ENCODE measurements around the gene NTM.

NTM gene

DNA sequence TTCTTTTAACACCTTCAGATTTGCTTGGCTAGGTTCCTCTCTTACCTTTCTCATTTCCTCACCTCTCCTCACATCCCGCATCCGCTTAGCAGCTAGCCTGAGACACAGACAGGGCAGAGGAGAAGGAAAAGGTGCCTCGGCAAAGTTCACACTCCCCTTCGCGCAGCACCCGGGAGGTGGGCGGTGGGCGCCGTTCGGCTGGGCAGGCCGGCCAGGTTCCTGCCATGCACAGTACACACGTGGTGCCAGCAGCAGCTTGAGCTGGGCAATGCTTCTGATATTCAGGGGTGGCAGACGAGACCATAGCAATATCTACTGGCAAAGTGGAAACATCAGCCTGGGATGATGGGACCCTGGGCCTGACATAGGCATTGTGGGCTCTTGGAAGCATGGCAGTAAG lies 3.3 kb downstream of the NTM start:
- DNase-seq, result no peak

DNA sequence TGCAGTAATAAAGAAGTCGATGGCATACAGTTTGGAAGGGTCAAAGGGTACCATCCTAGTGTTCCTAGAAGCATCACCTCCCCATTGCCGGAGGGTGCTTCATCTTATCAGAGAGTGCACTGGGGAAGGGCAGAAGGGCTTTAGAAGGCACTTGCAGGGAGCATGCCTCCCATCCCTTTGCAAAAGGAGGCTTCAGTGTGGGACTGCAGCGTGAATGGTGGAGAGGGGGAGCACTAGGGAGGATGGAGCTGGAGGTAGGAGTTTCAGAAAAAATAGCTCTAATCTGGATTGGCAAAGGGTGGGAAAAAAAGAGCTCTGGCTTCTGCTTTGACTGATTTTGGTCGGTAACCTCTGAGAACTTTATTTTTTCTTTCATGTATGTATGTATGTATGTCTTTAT lies 5.0 kb downstream of the NTM start:
- DNase-seq, result no peak

DNA sequence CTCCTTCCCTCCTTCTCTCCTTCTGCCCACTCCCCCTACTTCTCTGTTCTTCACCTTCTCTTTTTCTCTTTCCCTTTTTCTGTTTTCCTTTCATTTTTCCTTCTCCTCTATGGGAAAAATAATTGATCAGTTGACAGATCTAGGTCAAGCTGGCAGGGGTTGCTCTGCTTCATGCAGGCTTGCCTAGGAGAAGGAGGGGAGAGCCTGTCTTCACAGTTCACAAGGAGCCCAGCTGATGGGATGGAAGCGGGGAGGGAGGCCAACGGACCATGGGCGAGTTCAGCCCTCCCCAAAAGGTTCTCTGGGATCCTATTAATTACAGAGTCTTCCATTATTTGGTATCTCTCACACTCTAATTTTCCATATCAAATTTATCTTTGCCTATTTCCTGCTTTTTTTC lies 5.5 kb downstream of the NTM start:
- no peak for DNase-seq

DNA sequence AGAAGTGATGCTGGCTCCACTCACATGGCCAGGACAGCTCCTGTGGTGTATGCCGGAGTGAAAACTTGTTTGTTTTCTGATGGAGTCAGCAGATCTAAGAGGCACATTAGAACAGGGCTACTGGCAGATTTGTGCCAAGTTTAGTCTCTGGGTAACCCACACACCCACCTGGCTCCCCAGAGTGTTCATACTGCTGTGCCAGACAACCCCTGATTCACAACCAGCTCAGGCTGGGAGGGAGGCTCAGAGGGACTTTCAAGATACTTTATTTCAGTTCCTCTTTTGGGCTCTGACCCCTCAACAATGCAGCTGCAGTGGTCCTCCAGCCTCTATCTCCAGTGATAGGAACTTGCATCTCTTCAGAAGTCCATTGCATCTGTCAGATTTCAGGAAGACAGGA lies 8.5 kb downstream of the NTM start:
- no peak for DNase-seq

DNA sequence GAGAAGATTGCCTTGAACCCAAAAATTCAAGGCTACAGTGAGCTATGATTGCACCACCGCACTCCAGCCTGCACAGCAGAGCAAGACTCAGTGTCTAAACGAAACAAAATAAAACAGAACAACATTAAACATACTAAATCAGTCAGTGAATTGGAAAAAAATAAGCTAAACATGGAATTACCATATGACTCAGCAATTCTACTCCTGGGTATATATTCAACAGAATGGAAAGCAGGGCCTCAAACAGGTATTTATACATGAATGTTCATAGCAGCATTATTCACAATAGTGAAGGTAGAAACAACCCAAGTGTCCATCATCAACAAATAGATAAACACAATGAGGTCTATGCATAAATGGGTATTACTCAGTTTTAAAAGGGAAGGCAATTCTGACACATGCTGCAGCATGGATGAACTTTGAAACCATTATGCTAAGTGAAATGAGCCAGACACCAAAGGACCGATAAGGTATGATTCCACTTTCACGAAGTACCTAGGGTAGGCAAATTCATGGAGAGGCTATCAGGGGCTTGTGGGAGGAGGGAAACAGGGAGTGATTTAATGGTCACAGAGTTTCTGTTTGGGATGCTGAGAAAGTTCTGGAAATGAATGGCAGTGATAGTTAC lies 15.5 kb downstream of the NTM start:
- DNase-seq, result no peak

DNA sequence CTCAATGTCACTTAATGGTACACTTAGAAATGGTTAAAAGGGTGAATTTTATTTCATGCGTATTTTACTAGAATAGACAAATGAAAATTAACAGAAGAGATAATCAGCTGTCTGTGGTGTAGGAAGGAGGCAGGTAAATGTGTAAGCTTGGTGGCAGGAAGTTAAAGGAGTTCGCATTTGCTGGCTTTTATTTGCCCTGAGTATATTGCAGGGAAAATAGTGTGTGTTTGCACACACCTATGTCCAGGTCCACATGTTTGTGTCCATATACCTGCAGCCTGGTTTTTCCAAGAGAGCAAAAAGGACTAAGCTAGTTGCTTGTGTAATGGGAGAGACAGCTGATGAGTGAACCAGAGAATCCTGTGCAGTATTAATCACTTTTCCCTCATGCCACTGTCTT lies 16.0 kb downstream of the NTM start:
- no peak for DNase-seq

DNA sequence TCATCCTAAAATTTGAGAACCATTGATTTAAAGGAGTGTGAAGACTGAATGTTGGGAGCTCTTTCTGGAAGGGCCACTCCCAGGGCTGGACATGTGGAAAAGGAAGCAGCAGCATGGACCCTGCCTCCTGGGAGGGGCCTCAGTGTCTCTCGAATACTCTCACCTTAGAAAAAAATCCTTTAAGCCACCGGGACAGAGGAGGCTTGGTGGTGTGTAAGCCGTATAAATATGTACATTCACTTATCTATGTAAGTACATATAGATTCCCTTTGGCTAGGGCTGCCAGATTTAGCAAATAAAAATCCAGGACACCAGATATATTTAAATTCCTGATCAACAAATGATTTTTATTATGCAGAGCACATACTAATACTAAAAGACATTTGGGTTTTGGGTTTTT lies 17.6 kb downstream of the NTM start:
- DNase-seq, result no peak

DNA sequence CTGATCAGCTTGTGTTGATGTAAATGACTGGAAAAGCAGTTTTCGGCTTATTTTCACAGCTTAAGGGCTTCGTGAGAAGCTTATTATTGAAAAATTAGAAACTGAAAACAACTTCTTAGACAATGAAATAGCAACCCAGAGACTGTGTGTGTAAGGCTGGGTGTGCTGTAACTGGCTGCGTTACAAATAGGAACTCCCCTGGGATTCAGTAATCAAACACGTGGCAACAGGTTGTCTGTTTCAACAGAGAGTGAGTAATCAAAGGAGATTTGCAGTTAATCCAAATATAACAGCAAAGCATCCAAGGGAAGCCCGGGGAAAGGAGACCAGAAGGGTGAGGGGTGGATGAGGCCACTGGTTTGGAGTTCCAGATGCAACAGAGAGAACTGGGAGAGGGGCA lies 19.2 kb downstream of the NTM start:
- DNase-seq, result no peak

DNA sequence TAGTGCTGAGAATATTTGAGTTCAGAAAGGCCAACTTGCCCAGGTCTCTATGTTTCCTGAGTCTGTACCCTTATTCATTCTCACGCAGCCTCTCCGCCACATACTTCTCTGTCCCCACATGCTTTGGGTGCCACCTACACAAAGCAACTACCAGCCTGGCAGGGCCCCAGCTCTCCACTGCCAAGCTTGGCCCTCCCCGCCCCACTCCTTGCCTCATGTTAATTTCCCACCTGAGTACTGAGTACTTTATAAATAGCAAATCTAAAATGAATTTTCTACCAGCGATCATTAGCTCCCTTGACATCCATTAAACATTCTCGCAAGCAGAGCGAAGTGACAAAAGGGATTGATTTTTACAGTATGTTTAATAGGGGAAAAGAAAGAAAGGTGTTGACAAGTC lies 20.8 kb downstream of the NTM start:
- no peak for DNase-seq

DNA sequence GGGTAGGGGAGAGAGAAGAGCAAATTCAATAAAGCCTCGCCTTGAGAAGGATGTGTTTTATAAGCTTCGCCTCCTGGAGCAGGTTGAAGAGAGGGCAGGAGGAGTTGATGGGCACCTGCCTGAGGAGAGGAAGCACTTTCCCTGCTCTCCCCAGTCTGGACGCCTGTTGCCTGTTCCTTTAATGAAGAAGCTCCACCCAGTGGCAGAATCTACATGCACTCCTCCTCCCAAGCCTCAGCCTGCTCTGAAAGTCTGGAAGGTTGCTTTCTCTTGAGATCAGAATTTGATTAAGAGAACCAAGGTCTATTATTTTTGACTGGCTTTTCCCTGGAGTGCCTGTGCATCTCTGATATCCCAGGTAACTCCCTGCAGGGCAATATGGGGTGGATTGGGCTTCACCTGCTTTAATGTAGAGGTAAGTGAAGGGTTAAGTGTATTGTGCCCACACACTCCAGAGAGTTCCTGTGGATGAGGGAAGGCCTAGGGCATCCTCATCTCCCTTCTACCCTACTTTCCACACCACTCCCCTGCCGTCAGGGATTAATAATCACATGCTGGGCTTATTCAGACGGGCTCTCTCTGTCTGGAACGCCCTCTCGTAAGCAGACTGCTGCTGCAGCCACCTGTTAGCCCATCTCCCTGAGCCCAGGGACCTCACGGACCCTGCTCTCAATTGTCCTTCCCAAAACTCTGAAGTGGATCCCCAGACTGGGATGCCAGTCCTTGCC lies 22.3 kb downstream of the NTM start:
- DNase-seq, result no peak

DNA sequence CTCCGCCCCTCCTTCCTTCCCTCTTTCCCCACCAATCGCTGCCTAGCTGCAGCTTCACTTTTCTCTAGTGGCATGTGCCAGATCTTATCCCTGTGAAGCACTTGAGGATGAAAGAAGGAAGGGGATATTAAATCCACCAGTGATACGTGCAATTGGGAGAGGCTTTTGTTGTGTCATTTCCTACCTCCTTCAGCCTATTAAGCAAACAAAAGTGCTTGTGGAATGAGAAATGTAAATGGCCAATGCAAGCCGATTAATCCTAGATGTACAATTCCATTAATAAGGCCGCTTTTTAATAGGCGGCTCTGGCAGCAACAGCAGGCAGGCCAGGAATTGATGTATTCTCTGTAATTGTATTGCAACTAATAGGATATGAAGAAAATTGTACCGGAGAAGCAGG lies 23.3 kb downstream of the NTM start:
- DNase-seq, result no peak

DNA sequence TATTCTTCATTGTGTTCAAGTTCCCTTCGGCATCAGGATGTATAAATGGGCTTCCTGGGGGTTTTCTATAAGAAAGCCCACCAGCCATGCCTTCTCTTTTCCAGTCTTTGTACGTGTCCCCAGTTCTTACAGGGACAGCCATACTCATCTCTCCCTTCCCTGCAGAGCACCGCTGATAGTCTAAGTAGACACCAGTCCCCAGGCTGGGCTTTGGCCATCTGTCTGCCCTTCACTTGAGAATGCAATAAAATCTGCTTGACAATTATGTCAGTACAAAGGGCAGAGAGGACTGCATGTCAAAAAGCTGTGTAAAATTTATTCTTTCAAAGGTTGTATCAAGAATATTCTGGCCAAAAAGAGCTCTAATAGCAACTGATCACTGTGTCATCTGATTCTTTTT lies 27.3 kb downstream of the NTM start:
- DNase-seq, result no peak

DNA sequence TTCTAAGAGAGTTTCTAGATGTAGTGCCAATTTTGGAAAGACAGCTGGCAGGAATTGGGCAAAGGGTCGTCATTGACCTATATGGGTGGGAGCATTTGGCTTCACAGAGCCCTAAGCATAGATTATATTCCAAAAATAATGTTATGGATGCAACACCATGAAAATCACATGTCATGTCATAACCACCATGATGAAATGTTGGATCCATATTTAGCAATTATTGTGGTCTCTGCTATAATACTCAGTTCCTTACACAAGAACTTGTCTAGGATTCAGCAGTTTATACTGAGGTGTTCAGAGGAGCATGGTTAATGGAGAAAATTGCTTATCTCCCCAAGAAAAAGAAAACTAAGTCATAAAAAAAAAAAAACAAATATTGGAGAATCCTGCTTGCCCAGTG lies 31.6 kb downstream of the NTM start:
- DNase-seq, result no peak

DNA sequence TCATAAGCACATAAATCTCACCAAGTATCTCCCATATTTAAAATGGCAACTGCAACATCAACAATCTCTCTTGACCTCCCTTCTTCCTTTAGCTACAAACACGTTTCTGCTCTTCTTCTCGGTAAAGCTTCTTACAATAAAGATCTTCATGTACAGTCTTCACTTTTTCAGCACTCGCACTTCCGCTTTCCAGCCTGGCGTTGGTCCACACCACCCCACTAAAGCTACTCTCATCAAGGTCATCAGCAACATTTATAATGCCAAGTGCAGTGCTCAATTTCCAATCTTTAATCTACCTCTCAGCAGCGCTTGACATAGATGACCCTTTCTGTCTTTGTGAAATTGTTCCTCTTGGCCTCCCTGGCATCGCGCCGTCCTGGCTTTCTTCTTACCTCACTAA lies 33.6 kb downstream of the NTM start:
- DNase-seq, result no peak

DNA sequence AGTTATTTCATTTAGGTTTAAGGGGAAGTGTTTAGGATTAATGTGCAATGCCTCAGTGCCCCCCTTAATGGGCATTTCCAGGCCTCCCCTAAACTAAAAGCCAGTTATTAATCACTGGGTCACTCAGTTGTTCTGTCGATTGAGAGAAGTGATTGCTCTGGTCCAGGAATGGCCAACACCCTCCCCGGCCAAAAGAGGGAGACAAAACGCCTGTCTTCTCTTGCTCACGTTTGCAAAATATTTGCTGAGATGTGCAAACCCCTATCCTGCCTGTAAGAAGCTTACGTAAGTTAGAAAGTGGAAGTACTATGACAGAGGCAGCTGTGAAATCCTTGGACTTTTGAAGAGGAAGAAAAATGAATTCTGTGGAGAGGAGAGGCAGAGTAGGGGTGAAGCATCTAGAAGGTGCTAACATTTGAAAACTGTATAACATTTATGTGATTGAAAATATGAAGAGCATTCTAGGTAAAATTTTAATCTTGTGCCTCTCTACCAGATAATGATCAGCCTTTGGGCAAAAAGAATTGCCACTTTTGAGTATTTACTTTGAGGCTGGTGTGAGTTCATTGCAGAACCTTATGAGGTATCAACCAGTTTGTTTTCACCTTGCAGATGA lies 37.7 kb downstream of the NTM start:
- no peak for DNase-seq

DNA sequence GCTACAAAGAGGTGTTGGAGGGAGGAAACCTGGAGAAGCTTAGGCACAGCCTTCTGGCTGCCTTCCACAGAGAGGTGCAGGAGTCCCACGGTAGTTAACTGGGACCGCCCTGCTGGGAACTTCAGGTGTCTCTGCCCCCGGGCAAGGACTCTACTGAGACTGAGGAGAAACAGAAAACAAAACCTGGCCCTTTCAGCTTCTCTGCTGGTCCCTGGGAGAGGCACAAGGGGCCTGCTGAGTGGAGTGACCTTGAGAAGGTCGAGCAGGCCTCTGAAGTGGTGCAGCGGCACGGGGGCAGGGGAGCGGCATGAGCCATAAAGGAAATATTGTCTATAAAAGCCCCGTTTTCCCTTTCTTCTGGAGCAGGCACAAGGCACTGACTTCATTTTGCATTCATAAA lies 38.9 kb downstream of the NTM start:
- DNase-seq, result no peak

DNA sequence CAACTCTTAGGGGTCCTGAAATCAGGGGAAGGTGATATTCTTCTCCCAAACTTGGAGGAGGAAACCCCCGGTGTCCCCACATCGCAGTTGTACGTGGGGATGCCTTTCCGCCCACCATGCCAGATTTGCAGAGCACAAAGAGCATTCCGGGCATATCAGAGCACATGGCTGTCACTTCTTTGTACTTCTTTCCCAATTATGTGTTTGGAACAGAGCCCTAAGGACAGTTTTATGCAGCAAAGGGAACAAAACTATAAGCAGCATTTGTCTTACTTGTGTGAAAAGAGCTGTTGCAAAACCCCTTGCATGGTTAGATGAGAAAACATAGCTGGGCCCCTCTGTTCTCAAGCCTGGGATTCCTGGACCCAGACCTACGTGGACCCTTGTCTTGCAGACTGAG lies 41.2 kb downstream of the NTM start:
- DNase-seq, result no peak

DNA sequence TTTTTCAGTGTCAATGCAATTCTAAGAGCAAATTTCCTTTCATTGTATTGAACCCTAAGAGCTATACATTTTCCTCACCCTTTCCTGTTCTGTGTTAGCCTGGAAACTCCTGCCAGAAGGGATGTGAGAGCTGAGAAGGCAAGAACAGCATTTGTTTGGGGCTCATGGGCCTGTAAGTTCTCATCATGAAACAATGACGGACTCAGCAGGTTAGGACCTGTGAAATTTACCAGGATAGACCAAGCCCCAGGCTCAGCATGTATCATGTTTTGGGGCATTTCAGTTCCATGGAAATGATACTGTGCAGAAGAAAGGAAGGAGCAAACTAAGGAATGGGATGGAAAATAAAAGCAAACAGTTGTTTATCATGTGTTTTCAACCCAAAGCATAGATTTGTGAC lies 41.6 kb downstream of the NTM start:
- DNase-seq, result no peak

DNA sequence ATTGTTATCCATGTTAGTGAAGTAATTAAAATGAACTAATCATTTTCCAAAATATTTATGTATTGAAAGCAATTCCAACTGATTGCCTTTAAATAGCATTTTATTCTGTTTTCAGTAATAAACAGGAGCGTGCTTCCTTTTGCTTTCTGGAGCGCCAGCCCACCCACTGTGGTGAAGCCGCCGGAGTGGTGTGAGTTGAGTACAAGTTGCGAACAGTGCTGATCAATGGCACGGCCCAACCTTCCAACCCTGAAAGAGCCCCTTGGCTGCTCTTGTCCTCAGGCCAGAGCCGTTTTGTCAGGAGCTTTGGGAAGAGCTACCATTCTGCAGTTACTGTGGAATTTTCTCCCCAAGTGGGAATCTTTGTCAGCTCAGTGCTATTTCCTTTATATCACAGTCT lies 42.8 kb downstream of the NTM start:
- DNase-seq, result no peak

DNA sequence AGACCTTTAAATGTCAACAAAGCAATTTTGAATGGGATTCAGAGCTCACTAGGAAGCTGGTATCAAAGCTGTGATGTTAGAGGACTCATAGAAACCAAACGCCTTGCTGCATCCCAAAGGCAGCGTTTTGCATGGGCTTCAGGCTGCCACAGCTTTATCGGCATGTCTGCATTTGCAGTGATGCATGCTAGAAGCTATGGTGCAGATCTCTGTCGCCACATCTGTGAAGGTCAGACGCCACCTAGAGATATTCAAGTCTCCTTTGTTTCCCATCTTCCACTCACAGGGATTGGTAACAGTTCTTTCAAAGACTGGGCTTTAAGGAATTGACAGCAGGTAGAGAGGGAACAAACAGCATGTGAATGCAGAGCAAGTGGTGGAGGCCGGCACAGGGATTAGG lies 47.8 kb downstream of the NTM start:
- no peak for DNase-seq

DNA sequence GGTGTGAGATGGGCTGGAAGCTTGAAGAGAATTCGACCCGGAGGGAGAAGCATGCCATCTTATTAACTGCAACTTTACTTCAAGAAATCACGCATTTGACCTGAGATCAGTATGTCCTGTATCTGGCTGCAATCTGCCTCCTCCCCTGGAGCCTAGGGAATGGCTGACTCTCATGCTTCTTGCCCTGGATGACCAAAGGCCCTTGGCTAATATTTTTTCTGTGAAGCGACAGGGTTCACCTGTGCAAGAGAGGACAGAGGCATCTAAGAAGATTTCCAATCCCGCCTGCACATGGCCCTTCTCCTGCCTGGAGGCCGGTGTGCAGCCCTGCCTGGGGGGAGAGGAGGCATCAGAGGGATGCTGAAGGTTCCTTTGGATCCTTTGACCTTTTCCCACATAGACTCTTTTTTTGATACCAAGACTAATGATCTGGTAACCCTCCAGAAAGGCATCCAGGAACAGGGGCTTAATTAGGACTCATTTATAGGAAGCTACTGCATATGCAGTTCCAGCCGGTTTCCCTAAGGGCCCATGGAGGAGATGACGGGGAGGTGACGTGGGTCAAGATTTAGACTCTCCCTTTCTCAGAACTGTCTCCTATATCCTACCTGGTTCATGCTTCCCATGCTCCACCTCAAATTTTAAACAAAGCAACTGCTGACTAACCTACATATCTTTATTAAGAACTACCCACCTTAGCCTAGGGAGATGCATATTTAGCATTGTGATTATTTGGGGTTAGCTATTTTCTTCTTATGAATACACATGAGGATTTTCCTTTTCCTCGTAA lies 50.8 kb downstream of the NTM start:
- DNase-seq, result no peak

DNA sequence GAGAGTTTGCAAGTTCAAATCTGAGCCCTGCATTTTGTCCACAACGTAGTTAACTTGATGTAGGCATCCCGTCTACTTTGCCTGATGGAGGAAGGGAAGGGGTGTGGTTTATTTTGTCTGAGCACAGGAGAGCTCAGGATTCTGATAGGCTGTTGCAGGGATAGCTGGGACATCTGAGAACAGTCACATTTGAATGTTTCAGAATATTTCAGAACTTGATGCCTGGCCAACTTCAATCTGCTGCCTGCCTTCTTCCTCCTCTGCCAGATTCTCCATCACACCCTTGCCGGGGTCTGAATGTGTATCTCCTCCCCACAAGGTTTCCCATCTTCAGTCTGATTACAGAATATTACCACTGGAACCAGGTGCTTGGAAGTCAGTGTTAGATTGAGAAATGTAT lies 51.6 kb downstream of the NTM start:
- DNase-seq, result no peak

DNA sequence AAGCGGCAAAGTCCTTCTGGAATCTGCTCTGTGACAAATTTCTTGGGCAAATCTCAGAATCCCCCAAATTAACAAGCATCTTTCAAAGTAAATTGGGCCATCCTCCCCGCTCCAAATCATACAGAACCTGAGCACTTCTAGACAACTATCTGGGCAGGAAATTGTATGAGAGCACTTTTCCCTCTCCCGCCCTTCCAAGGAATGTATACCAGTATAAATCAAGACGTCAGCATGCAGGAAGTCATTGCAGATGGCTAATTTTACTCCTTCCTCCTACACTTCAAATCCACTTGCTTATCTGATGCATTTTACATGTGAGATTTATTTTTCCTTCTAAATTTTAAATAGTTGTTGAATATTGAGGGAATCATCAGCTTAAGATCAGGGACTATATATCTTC lies 52.1 kb downstream of the NTM start:
- no peak for DNase-seq

DNA sequence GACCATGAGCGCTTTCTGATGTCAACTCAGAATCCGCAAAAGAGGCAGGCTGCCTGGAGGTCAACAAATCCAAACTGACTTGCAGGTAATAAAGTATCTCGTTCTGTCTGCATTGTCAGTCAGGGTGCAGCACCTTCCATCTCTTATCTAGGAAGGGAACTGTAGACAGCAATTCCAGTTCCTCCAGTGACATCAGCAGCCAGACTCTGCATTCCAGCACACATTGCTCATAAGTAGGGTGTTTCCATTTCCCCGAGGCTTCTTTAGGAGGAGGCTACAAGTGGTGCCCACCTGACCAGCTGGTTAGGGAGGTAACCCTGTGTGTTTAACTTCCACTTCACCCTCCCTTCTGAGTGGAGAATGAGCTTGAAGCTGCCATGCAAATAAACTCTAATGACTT lies 53.3 kb downstream of the NTM start:
- DNase-seq, result no peak
